ENCODE data around the gene INSYN2B. TPM values are rescaled to one million over a fixed set of nuclear protein-coding genes. Genes with fewer than 3 reads are reported as not detected.

INSYN2B gene
- total RNA-seq, 1 donor from 2014 or later = 1.5 TPM

- TF ChIP-seq, protein P1, sequence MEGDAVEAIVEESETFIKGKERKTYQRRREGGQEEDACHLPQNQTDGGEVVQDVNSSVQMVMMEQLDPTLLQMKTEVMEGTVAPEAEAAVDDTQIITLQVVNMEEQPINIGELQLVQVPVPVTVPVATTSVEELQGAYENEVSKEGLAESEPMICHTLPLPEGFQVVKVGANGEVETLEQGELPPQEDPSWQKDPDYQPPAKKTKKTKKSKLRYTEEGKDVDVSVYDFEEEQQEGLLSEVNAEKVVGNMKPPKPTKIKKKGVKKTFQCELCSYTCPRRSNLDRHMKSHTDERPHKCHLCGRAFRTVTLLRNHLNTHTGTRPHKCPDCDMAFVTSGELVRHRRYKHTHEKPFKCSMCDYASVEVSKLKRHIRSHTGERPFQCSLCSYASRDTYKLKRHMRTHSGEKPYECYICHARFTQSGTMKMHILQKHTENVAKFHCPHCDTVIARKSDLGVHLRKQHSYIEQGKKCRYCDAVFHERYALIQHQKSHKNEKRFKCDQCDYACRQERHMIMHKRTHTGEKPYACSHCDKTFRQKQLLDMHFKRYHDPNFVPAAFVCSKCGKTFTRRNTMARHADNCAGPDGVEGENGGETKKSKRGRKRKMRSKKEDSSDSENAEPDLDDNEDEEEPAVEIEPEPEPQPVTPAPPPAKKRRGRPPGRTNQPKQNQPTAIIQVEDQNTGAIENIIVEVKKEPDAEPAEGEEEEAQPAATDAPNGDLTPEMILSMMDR (conservative IDR thresholded peaks at IDR 0.05) = no peak
- no peaks in the 10 kb centered on the region for H3K4me1 Mint-ChIP-seq (ENCODE audit: unreplicated experiment)
- peaks cover 5% of the 10 kb centered on the region for H3K9me3 Mint-ChIP-seq
- H3K27me3 Mint-ChIP-seq = peaks cover 25% of the 10 kb centered on the region
- no peak overlapping the region for H3K27ac Mint-ChIP-seq
- no peak for DNase-seq (ENCODE audit: extremely low spot score, unreplicated experiment)
- H3K36me3 Mint-ChIP-seq = no peaks in the 10 kb centered on the region
- H3K4me3 Mint-ChIP-seq = no peak overlapping the region
Measured at GRCh38 chr5:169856571-169856970, 123.7 kb downstream of the INSYN2B start.

- Mint-ChIP-seq H3K9me3 (peaks cover 9% of the 10 kb centered on the region), H3K36me3 (no peaks in the 10 kb centered on the region), H3K4me3 (no peak overlapping the region), H3K27ac (no peak overlapping the region), H3K4me1 (ENCODE audit: unreplicated experiment) (no peaks in the 10 kb centered on the region), H3K27me3 (peaks cover 11% of the 10 kb centered on the region)
- TF ChIP-seq, protein P1 (conservative IDR thresholded peaks at IDR 0.05) = no peak
- DNase-seq (ENCODE audit: extremely low spot score, unreplicated experiment) = no peak
Measured at GRCh38 chr5:169851321-169851850, 128.9 kb downstream of the INSYN2B start.

- Mint-ChIP-seq H3K27ac (no peak overlapping the region), H3K4me3 (no peak overlapping the region), H3K36me3 (no peaks in the 10 kb centered on the region), H3K9me3 (peaks cover 9% of the 10 kb centered on the region), H3K4me1 (ENCODE audit: unreplicated experiment) (no peaks in the 10 kb centered on the region), H3K27me3 (peaks cover 7% of the 10 kb centered on the region)
- TF ChIP-seq, protein P1 (conservative IDR thresholded peaks at IDR 0.05) = peak; percentile 51
- DNase-seq (ENCODE audit: extremely low spot score, unreplicated experiment) = no peak
Measured at GRCh38 chr5:169850409-169850808, 129.9 kb downstream of the INSYN2B start.

- Mint-ChIP-seq H3K4me3 (no peak overlapping the region), H3K27me3 (peaks cover 12% of the 10 kb centered on the region), H3K4me1 (ENCODE audit: unreplicated experiment) (no peaks in the 10 kb centered on the region), H3K9me3 (peaks cover 9% of the 10 kb centered on the region), H3K27ac (no peak overlapping the region), H3K36me3 (no peaks in the 10 kb centered on the region)
- TF ChIP-seq, protein P1 (conservative IDR thresholded peaks at IDR 0.05) = no peak
- no peak for DNase-seq (ENCODE audit: extremely low spot score, unreplicated experiment)
Measured at GRCh38 chr5:169848792-169849191, 131.5 kb downstream of the INSYN2B start.

GRCh38 chr5:169848271-169848670, 132.0 kb downstream of the INSYN2B start:
- Mint-ChIP-seq H3K4me1 (ENCODE audit: unreplicated experiment) (no peaks in the 10 kb centered on the region), H3K9me3 (peaks cover 9% of the 10 kb centered on the region), H3K27ac (no peak overlapping the region), H3K4me3 (no peak overlapping the region), H3K36me3 (no peaks in the 10 kb centered on the region), H3K27me3 (peaks cover 12% of the 10 kb centered on the region)
- TF ChIP-seq, protein P1 (conservative IDR thresholded peaks at IDR 0.05) = no peak
- DNase-seq (ENCODE audit: extremely low spot score, unreplicated experiment) = no peak

- H3K27ac Mint-ChIP-seq = no peak overlapping the region
- peaks cover 17% of the 10 kb centered on the region for H3K27me3 Mint-ChIP-seq
- H3K36me3 Mint-ChIP-seq = no peaks in the 10 kb centered on the region
- DNase-seq (ENCODE audit: extremely low spot score, unreplicated experiment) = no peak
- no peak overlapping the region for H3K4me3 Mint-ChIP-seq
- TF ChIP-seq, protein P1 (conservative IDR thresholded peaks at IDR 0.05) = no peak
- H3K4me1 Mint-ChIP-seq (ENCODE audit: unreplicated experiment) = no peaks in the 10 kb centered on the region
- peaks cover 5% of the 10 kb centered on the region for H3K9me3 Mint-ChIP-seq
Measured at GRCh38 chr5:169847519-169847918, 132.8 kb downstream of the INSYN2B start.
